Lung microvascular endothelial cell (primary cell): ENCODE results near the gene FOXP1. TPM values are rescaled to one million over a fixed set of nuclear protein-coding genes. Genes with fewer than 3 reads are reported as not detected.

Experiments used
- DNase-seq, 2 donors: peaks; one replicate each; pipeline versions ENCODE4 v3.0.0 to v3.0.0-alpha.2; 2010; ENCODE audit warnings: low read depth in 2 of 2
- total RNA-seq: library from RNA; depleted of rRNA; stranded (reverse); fragments of >200 nt; gene quantifications from 2 replicates; pipeline ENCODE4 v1.2.1, GENCODE V29; 2014

The FOXP1 gene
- total RNA-seq, 1 donor from 2014 or later, result 75.2 TPM

GRCh38 chr3:71586810-71587242 lies 3.3 kb upstream of the FOXP1 start:
- DNase-seq, result no peak

GRCh38 chr3:71585887-71586809 lies 2.6 kb upstream of the FOXP1 start:
- peak; percentile 72 to 81 for DNase-seq

- DNase-seq, result peak; percentile 30 to 49
Measured at GRCh38 chr3:71585131-71585530, 1.6 kb upstream of the FOXP1 start.

GRCh38 chr3:71584394-71585011 lies 975 bp upstream of the FOXP1 start:
- DNase-seq, result peak; percentile 62 to 65

- DNase-seq, result peak; percentile 71 to 92
Measured at GRCh38 chr3:71582612-71583565, 639 bp downstream of the FOXP1 start.

- DNase-seq, result peak; percentile 52 to 70
Measured at GRCh38 chr3:71582036-71582611, 1.4 kb downstream of the FOXP1 start.

- DNase-seq, result peak; percentile 41 to 48
Measured at GRCh38 chr3:71581457-71582035, 2.0 kb downstream of the FOXP1 start.

- peak; percentile 26 to 38 for DNase-seq
Measured at GRCh38 chr3:71580636-71581456, 2.7 kb downstream of the FOXP1 start.

GRCh38 chr3:71579935-71580406 lies 3.6 kb downstream of the FOXP1 start:
- peak; percentile 51 to 71 for DNase-seq

GRCh38 chr3:71579326-71579934 lies 4.1 kb downstream of the FOXP1 start:
- DNase-seq, result peak; percentile 17 to 21

GRCh38 chr3:71578054-71578751 lies 5.3 kb downstream of the FOXP1 start:
- DNase-seq, result no peak

GRCh38 chr3:71577011-71577410 lies 6.5 kb downstream of the FOXP1 start:
- DNase-seq, result peak in 1 of 2 donors; percentile 40

- no peak for DNase-seq
Measured at GRCh38 chr3:71575433-71575832, 8.1 kb downstream of the FOXP1 start.

- DNase-seq, result no peak
Measured at GRCh38 chr3:71573181-71573580, 10.3 kb downstream of the FOXP1 start.

GRCh38 chr3:71570546-71570945 lies 13.0 kb downstream of the FOXP1 start:
- no peak for DNase-seq

- DNase-seq, result no peak
Measured at GRCh38 chr3:71568207-71568606, 15.3 kb downstream of the FOXP1 start.

- no peak for DNase-seq
Measured at GRCh38 chr3:71566776-71567175, 16.8 kb downstream of the FOXP1 start.

GRCh38 chr3:71565976-71566375 lies 17.6 kb downstream of the FOXP1 start:
- no peak for DNase-seq

- no peak for DNase-seq
Measured at GRCh38 chr3:71565316-71565715, 18.2 kb downstream of the FOXP1 start.
